PC-3 (cell line): ENCODE measurements around the gene FAM13A.

Experiments
- CTCF ChIP-seq: fragments of 300-600 bp; sonication (generic); conservative IDR thresholded peaks from 2 replicates; pipeline ENCODE4 v1.5.1; 2017; ENCODE audit warnings: antibody characterized with exemption, low read depth, mild to moderate bottlenecking, low read length
- EZH2phosphoT487 ChIP-seq: fragments of 300-600 bp; sonication (generic); IDR thresholded peaks from 2 replicates; pipeline ENCODE4 v1.6.1; 2018; ENCODE audit warnings: mild to moderate bottlenecking, antibody characterized with exemption, low read length, borderline replicate concordance

GRCh38 chr4:88724406-88724805 is 332.6 kb downstream of the FAM13A start:
- no peak for TF ChIP-seq EZH2phosphoT487
- TF ChIP-seq CTCF: no peak
